HPDE6-E6E7 (cell line): Measurements from ENCODE around the gene ARL14EPL.
A peak's percentile ranks its signal among the peaks of the same experiment; 100 is the strongest.

Experiments used
- DNase-seq: peaks from one replicate; pipeline ENCODE4 v3.0.0; 2011; ENCODE audit warnings: missing footprints; ENCODE audit errors: extremely low spot score

Gene ARL14EPL

DNA sequence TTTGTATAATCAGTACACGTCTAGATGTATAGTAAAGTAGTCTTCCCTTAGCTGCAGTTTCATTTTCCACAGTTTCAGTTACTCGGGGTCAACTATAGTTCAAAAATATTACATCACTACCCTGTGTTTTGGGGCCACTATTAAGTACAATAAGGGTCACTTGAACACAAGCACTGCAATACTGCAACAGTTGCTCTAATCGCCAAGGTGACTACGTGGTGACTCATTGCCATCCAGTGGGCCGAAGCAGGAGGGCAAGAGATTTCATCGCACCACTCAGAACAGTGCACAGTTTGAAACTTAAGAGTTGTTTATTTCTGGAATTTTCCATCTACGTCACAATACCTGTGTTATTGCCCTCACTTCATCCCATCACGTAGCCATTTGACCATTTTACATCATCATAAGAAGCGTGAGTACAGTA, at the start of gene ARL14EPL:
ARL14EPL (plus strand) TSS at position 379 of the 424 bp plus-strand sequence. CDS start 18,994 bp downstream, outside the sequence.
- peak; percentile 73 for DNase-seq

DNA sequence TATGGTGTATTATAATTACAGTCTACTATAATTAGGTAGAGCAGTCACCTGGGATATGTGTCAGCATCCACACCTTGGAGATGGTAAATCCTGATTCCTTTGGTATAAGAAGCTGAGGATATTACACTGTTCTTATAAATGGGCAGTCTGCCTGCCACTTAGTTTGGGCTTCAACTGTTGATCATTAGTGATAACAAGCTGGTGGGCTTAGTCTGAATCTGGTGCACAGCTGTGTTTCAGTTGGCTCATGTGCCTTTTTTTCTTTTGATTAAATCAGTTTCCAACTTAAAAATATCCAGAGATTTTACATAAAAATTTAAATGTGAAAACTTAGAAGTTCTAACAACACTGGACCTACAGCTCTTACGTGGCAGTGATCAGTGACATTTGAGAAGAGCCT, 48.8 kb upstream of the ARL14EPL start:
- no peak for DNase-seq

DNA sequence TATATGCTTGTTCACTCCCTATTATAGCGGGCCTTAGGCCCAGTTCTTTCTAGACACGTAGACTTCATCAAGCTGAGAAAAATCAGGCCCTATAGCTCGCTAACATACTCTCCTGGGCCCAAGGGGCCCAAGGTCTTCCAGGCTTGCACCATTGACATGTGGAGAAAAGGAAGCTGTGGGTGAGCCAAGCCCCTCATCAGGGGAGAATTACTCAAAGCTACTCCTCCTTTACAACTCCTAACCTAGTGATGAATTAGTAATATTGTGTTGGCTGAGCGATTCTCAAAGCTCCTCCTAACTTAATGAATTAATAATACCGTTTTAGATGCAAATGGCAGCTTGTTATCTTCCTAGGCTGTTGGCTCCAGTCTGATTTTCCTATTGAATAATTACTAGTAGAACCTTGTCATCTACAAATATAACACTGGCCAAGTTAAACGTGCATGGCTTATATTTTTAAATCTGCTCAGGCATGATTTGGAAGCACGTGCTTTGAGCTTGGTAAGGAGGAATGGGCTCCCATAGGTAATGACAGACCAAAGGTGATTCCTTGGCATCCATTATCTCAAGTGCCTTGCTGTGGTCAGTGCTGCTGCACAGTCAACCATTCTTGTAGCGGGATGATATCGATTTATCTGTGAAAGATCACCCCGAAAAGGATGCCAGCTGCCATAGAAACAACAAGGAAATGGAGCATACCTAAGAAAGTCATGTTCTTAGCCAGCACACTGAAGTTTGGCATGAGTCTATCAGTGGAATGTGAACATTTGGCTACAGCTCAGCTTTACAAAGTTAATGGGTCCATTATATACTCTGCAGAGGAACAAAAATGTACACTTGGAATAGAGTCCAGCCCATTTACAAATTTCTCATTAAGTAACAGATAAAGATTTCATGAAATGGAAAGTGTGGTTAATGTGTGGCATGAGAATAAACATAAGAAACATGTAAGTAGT, 46.2 kb upstream of the ARL14EPL start:
- no peak for DNase-seq

DNA sequence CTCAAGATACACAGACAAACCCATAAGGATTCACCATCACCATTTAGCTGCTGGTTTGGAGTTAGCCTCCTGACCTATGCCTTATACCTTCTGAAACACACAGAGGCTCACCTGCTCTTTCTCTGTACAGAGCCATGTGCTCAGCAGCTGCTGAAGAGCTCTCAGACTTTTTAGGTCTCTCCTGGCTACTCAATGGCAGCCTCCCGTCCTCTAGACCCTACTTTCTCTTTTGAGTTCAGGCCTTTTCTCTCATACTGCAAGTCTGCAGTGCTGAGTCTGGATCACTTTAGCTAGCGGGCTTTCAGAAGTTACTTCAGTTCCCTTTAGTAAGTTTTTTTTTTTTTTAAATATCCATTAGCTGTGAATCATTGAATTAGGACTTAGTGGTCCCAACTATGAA, 44.3 kb upstream of the ARL14EPL start:
- DNase-seq = no peak

DNA sequence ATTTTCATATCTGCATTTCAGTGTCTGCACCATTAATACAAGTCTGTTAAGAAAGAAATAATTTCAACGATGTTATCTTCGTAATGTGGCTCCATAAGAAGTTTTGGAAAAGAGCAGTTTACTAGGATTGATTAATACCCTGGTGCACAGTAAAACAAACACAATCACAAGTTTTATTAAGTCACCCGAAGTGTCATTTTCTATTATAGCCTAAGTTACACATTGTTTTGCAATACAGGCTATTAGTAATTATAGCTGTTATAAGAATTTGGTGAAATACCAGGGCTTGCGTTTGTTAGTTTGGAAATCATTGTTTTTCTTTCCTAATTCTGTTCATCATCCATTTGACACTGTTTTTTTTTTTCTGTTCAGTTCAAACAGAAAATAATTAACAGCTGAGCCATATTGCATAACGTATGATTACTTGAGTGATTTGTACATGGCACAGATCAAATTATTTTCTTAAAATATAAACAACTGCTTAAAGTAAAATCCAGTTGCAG, 39.4 kb upstream of the ARL14EPL start:
- DNase-seq = no peak

DNA sequence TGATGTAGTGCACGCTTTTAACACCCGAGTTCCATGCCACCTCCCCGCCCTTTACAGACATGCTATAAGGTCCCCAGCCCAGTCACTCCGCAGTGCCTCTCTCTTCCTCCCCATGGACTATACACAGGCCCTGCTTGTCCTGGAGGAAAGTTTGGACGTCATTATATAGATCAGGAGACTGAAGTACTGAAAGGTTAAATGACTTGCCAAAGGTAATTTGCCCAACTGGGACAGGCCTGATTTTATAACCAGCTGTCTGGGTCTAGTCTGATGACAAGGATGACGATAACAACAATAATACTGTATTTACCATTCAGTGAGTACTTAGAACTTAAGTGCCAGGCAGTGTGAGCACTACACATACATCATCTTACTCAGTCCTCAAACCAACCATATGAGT, 36.9 kb upstream of the ARL14EPL start:
- DNase-seq = no peak

DNA sequence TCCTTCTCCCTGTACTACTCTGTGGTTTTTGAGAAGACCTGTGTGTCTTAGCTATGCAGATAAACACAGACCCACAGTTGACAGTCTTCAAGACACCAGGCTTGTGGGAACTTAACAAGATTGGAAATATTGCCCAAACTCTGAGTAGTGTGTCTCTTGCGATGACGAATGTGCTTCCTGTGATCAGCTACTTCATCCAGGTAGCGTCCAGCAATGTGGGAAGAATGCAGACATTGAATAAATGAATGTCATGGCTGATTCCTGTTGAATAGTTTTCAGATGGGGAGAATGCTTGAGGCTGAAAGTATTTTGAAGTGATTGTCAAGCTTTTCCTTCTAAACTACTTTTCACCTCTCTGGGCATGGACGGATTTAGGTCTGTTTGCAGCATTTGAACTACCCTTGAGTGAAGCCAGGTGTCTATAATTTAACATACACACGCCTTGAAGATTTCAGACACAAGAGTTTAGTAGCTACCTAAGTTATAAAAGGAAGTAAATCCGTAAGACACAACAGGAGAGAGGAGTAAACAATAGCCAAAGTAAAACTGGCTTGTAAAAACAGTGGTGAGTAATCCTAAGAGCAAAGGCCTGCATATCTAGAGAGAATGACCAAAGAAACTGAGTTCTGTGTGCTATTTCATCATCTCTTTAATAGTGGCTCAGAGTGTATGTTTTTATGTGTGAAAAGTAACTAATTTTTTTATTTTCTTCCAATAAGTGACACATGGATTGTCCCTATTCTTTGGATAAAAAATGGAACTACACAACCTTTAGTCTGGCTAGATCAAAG, 30.0 kb upstream of the ARL14EPL start:
- DNase-seq = peak; percentile 5

DNA sequence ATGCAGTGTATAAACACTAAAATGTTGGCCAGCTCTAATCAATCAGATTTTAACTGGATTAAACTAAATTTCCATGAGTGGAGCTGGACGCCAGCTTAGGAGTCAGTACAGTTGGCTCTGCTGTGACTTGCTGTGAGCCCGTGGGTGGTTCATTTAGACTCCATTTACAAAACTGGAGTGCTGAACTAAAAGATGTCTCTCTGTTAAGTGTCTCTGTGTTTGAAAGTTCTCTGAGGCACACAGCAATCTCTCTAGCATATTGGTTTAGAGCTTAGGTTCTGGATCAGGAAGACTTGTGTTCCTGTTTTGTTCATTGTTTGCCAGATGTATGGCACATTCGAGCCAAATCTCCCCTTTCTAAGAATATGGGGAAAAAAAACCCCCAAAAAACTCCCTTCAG, 28.0 kb upstream of the ARL14EPL start:
- no peak for DNase-seq

DNA sequence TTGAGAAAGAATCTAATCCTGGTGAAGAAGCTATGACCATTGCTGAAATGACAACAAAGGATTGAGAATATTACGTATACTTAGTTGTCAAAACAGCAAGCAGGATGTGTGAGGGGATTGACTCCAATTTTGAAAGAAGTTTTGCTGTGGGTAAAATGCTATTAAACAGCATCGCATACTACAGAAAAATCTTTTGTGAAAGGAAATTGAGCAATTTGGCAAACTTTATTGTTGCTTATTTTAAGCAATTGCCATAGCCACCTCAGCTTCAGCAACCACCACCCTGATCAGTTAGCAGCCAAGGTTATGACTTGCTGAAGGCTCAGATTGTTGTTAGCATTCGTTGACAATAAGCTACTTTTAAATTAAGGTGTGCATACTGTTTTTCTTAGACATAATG, 22.5 kb upstream of the ARL14EPL start:
- DNase-seq = no peak

DNA sequence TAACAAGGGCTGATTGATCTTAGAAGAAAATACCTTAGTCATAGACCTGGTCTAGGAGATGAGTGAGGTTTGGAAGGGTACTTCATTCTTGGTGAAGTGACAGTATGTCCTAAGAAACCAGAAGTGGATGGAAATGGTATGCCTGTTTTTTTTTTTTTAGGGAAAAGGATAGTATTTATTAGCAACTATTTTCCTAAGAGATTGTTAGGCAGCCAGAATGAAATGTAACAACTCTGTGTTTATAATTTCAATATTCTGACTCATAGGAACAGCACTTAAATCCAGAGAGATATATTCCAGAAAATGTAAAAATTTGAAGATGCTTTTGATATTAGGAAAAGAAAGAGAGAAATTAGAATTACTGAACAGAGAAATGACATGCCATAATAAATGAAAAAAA, 21.2 kb upstream of the ARL14EPL start:
- no peak for DNase-seq

DNA sequence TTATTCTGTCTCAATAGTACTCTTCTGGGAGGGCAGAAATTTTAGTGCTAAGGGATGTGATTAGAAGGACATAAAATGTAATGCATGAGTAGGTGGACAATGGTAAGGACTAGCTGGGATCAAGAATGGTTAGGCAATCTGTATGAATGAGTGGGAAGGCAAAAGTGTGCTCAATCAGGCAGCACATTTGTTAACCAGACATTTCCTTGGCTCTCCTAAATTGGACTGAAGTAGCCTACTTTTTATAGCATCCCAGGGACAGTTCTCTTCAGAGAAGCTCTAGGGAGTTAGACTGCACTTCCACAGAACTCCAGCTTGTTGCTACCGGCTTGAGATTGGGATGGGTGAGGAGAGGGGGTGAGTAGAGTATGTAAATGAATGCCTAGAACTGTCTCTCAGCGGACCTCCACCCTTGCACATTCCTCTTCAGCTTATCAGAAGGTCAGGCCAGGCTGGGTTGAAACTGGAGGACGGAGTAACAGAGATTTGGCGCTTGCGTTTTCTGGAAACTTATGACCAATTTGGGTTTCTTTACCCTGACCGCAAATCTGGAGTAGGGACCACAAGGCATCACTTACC, 19.0 kb upstream of the ARL14EPL start:
- no peak for DNase-seq

DNA sequence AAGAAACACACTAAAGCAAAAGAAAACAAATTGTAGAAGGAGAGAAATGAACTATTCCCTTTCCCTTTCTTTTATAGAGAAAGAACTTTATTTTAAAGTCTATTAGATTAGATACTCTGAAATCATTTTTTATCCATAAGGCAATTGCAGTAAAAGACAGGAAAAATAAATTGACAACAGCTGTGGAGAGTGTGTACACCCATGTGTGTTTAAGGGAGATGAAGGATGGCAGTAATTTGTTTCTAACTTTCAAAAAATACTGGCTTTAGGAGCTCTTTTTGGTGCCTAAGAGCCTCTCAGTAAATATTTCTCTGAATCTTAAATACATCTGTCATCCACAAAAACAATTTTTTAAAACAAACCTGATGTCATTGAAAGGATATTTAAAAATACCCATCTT, 18.3 kb upstream of the ARL14EPL start:
- no peak for DNase-seq

DNA sequence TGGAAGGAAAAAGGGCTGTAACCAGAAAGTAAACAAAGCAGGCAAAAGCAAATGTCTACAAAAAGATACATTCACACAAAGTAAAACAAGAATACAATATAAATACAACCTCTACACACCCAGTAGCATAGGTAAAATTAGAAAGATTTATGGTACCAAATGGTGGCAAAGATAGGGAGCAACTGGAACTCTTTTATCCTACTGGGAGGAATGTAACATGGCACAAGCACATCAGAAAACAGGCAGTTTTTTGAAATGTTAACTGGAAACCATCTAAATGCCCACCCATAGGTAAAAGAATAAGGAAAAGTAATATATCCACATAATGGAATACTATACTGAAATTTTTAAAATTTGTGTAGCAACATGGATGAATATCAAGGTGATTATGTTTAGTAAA, 8.7 kb upstream of the ARL14EPL start:
- no peak for DNase-seq

DNA sequence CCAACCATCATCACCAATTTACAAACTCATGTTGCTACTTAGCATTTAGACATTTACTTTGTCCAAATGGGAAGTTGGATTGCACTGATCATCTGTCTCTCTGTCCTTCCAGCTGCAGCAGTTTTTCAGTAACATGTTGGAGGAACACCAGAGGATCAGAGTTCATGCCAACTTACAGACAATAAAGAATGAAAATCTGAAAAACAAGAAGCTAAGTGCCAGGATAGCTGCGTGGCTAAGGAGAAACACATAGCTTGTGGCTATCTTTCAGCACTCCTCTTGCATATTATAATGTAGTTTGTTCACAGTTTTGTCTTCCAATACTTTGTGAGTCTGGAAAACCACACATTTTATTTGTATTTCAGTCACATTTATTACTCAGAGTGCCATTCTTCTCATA, 6.4 kb upstream of the ARL14EPL start:
- no peak for DNase-seq

DNA sequence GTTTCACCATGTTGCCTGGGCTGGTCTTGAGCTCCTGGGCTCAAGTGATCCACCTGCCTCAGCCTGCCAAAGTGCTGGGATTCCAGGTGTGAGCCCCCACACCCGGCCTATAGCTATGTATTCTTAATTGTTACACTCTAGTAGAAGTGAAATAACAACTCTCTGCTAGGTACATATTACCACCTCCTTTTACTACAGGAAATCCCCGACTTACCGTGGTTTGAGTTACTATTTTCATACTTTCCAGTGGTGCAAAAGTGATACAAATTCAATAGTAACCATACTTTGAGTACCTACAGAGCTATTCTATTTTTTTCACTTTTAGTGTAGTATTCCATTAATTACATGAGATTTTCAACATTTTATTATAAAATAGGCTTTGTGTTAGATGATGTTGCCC, 719 bp downstream of the ARL14EPL start:
- DNase-seq = no peak

DNA sequence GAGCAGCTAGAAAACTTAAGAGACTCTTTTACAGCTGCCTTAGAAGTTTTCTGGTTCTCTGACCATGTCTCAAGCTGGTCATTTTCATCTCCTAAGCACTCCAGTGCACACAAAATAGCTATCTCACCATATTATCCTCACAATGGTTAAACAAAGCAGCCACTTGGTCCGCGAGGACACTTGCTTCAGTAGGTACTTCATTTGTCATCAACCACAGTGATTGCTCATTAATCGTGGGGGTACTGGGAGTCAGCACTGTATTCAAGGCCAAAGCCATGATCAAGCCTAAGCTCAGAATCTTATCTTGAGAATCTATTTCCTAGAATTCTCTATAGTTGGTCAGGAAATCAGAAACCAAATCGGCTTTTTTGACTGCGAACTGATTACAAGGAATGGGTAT, 2.9 kb downstream of the ARL14EPL start:
- no peak for DNase-seq

DNA sequence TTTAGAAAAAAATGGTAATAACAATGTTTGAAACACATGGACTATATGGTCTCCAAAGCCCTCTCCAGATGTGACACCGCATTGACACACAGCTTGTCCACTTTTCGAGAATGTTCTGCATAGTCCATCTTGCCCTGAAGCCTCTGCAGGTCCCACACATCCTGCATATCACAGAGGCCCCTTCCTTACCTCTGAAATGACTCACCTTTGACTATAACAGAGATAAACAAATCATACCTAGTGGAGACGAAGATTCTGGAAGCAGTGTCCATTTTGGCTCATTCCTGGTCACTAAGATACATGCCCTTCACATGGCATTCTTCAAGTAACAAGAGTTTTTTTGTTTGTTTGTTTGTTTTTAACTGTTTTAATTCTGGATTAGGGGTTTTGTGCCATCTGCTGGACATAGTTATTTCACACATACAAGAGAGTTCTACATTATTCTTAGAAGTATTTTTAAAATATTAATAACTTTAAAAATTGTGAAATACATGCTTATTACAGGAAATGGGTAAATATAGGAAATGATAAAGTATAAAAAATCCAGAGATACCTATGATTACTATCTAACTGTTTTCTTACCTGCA, 5.1 kb downstream of the ARL14EPL start:
- peak; percentile 8 for DNase-seq

DNA sequence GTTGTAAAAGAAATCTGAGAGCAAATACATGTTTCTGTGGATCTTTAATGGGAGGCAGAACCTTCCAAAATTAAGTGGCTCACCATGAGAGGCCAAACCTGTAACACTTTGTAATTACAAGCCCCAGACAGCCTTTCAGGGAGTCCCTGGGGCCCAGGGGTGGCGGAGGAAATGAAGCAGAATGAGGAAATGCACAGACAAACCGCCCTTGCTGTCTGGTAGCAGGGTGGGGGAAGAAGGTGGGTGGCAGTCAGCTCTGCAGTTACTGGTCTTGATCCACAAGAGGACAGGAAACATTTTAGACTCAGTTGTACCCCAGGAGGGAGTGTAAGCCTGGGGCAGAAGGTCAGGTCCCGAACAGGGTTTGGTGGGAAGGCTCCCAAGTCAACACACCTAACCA, 6.5 kb downstream of the ARL14EPL start:
- no peak for DNase-seq

DNA sequence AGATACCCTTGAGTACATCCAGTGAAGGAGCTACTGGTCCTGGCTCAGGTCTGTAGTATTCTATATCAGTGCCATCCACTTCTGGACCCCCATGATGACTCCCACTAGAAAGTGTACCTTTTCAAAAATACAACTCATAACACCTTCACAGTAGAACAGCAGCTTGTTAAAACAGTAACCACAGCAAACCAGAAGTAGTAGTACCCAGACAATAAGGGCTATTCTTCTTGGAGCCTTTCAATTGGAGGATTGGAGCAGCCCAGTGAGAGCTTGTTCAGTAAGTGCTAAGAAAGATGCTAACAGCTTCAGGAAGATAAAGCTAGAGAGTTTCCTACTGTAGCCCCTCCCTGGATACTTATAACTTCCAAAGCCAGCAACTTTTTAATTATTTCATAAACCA, 10.1 kb downstream of the ARL14EPL start:
- no peak for DNase-seq

DNA sequence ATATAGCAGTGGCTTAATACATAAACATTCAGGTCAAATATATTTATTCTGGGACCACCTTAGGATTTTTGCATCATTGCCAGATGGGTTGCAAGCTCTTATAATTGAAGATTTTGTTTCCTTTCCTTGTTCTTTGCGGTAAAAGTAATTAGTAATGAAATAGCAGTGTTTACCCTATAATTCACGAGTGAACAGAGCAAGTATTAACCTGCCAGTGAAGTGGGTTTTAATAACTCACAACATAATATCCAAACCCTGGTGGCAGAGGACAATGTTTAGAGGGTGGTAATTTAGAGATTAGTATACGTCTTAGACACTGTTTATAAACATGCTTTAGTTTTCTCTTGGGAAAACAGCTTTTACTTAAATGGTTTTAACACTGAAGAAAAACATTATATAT, 11.8 kb downstream of the ARL14EPL start:
- no peak for DNase-seq

DNA sequence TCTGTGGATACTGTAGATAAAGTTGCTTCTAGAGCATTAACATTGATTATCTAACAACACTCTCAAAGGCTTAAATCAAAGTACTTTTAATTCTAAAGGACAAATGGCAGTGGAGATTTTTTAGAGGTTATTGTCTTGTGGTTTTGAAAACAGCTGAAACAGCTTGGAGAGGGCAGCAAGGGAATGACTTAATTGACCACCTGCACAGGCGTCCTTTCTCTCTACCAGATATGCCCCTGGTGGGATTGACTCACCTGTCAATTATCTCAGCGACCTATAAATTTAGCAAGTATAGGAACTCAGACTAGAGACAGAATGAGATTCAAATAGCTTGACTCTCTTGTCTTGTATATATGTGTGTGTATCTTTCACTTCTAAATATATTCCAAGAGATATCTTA, 13.5 kb downstream of the ARL14EPL start:
- no peak for DNase-seq

DNA sequence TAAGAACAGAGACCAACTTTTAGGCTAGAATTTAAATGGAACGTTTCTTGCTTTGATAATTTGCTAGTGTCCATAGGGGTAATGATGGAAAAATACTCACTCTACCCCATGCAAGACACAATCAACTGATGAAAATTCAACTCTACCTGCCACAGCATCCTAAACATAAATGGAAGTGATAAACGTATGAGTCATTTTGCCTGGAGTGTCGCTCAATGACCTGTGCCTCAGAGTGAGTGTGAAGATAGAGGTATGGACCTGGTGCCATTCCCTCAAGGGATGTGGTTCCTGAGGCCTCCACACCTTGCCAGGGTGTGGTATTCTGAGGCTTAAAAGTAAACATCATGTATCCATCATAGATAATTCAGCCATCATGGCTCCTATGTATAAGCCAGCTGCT, 14.0 kb downstream of the ARL14EPL start:
- no peak for DNase-seq
